GM12872 (cell line): ENCODE results near the gene CFH.

Experiments
- TF ChIP-seq, protein P1 (sequence below): IDR thresholded peaks from 3 replicates; pipeline ENCODE4 v1.5.1; 2011; ENCODE audit warnings: low read depth, mild to moderate bottlenecking, low read length, moderate library complexity; ENCODE audit not compliant: insufficient read depth

CFH gene

DNA sequence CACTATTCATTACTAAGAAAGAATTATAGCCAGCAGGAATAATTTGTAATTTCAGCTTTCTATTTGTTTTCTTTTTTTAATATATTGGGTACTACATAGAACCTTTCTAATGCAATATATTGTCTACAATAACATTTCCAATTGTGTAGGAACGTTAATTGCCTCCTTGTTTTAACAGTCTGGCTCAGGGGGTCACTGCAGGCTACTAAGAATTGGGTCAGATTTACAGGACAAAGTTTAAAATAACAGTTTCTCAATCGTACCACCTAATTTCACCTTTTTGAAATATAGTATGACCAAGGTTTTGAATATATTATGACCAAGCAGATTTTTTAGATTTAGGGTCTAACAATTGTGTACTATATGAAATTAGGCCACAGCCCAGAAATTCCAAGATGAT lies 2.4 kb downstream of the CFH start:
- TF ChIP-seq, protein P1, sequence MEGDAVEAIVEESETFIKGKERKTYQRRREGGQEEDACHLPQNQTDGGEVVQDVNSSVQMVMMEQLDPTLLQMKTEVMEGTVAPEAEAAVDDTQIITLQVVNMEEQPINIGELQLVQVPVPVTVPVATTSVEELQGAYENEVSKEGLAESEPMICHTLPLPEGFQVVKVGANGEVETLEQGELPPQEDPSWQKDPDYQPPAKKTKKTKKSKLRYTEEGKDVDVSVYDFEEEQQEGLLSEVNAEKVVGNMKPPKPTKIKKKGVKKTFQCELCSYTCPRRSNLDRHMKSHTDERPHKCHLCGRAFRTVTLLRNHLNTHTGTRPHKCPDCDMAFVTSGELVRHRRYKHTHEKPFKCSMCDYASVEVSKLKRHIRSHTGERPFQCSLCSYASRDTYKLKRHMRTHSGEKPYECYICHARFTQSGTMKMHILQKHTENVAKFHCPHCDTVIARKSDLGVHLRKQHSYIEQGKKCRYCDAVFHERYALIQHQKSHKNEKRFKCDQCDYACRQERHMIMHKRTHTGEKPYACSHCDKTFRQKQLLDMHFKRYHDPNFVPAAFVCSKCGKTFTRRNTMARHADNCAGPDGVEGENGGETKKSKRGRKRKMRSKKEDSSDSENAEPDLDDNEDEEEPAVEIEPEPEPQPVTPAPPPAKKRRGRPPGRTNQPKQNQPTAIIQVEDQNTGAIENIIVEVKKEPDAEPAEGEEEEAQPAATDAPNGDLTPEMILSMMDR, result no peak

DNA sequence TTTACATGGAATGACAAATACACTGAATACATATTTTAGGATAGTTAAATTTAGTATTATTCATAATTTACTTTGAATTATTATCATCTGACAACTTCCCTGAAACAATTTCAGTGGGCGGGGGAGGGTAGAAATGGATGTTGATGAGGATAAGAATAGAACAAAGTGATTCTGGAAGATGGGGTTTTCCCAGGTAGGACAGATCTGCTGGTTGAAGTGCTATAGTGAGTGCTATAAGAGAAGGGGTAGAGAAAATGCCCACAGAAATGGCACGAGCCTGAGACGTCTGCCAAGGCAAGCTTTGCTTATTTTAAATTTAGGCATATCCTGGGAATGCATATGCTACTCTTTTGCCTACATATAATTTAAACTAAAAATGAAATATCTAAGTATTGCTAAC lies 3.2 kb downstream of the CFH start:
- TF ChIP-seq, protein P1, result no peak

DNA sequence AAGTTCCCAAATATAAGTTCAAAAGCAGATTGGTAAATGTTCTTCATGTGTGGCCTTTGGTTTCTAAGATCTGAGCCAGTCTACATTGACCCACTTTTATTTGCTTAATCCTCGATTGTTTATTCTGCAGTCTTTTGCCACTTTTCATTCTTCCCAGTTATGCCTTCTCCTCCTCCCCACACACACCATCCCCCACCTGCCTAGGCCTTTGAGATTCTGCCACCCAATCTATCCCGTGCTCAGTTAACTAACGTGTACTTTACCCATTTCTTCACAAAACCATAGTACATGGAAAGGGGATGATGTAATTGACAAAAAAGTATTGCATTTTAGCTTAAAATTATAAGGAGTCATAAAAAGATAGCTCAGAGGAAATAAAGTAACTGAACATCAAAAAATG lies 3.7 kb downstream of the CFH start:
- TF ChIP-seq, protein P1, result no peak

DNA sequence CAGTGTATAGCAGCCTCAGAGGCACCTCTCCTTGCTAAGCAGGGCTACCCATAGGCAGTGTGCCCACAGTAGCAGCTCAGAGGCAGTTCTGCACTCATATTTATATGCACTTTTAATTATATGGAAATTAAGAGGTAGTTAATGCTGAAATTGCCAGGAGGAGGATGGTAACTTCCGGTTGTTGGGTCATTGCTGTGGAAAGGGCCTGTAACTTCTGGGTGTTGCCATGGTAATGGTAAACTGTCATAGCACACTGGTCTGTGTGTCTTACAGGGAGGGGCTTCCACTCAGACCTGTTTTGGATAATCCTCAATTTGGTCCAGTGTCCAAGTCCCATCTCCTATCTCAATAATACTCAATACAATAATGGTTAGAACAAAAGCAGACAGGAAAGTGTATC lies 7.6 kb downstream of the CFH start:
- TF ChIP-seq, protein P1, result no peak

DNA sequence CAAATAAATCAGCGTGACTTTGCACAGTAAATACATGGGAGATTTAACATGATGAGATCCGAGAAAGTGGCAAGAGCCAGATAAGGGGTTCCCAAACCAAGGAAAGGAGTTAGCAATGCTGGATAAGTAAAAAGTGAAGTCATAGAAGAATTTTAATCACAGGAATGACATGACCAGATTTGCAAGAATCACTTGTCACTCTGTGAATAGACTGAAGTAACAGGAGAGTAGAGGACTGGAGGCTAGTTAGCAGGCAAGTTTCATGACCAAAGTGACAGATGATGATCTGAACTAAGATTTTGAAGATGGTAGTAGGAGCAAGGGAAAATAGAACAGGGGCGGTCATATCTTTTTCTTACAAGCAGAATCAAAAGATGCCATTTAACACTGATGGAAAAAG lies 8.4 kb downstream of the CFH start:
- TF ChIP-seq, protein P1, result no peak

DNA sequence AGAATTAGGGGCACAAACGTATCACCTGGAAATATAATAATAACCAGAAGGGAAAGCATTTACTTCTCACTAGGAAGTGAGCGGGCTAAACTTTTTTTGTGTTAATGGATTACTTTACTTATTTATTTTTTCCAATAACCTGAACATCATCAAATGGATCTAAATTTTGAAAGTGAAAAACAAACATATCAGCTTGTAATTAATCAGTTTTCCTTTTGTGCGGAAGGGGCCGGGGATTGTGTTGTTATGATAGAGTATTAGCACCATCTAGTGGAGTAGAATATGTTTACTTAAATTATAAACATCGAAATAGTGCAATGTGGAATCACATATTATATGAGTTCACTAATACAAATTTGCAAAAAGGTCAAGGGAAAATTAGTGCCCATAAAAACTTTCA lies 9.0 kb downstream of the CFH start:
- TF ChIP-seq, protein P1, result 0 out of 3 replicates have a peak, but pooled peaks have one; percentile 14

DNA sequence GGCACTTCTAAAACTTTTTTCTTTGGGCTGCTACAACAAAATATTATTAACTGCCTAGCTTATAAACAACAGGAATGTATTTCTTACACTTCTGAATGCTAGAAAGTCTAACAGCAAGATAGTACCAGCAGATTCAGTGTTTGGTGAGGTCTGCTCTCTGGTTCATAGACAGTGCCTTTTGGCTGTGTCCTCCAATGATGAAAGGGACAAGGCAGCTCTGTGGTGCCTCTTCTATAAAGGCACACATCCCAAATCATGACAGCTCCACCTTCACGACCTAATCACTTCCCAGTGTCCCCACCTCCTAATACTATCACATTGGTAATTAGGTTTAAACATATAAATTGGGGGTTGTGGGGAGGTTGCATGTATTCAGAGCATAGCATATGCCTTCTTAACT lies 9.5 kb downstream of the CFH start:
- TF ChIP-seq, protein P1, result no peak

DNA sequence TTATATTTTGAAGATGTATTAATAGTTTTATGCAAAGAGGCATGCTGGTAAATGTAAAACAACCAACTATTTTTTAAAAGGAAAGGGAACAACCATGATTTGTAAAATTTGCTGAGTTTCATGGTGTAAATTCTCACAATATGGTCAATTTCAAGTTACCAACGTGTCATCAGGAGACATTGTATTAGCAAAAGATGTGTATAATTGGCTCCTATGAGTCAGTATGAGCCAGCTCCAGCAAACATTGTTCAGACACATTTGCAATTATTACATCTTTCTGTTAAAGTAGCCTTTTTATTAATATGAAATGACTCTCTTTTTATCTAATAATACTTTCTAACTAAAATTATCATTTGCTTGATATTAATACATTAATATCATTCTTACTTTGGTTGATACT lies 15.3 kb downstream of the CFH start:
- TF ChIP-seq, protein P1, result no peak
